Suprapubic skin (tissue), 4 donors: ENCODE results near the gene KRT13.

Experiments
- CTCF ChIP-seq, 2 donors: fragments of 200-600 bp in 1 of 2; fragments of 450-650 bp in 1 of 2; sonication (generic) in 1 of 2; IDR thresholded peaks; one replicate each; pipeline ENCODE4 v1.5.1; 2016 to 2019; ENCODE audit warnings: antibody characterized with exemption in 2 of 2, mild to moderate bottlenecking in 1 of 2, moderate library complexity in 1 of 2
- POLR2A ChIP-seq, 2 donors: fragments of 450-650 bp; IDR thresholded peaks; one replicate each; pipeline ENCODE4 v1.6.1; 2017; ENCODE audit warnings: antibody characterized with exemption in 2 of 2, mild to moderate bottlenecking in 2 of 2, moderate library complexity in 2 of 2
- POLR2AphosphoS5 ChIP-seq, 3 donors: sonication (generic); formaldehyde crosslinking; IDR thresholded peaks; one replicate each; pipeline ENCODE4 v1.6.1; 2017; ENCODE audit warnings: antibody characterized with exemption in 3 of 3

- no peak for TF ChIP-seq CTCF (IDR thresholded peaks at IDR 0.05)
- no peak for TF ChIP-seq POLR2A (IDR thresholded peaks at IDR 0.05)
- no peak for TF ChIP-seq POLR2AphosphoS5 (IDR thresholded peaks at IDR 0.05)
Observed at GRCh38 chr17:41529491-41529915, 24.1 kb upstream of the KRT13 start.
